CD4-positive, alpha-beta T cell treated with Interleukin-1 beta for 1 hour (primary cell): ENCODE measurements around the gene PRTN3.
"Not testable (repeated sequence)": the region's sequence is repeated elsewhere in the genome, so short reads cannot be mapped to it uniquely, and the experiment has no call there.

ENCODE experiments used
- DNase-seq, 2 donors: peaks; one replicate each; pipeline ENCODE4 v3.0.0-alpha.2; 2020 to 2022

PRTN3 gene

DNA sequence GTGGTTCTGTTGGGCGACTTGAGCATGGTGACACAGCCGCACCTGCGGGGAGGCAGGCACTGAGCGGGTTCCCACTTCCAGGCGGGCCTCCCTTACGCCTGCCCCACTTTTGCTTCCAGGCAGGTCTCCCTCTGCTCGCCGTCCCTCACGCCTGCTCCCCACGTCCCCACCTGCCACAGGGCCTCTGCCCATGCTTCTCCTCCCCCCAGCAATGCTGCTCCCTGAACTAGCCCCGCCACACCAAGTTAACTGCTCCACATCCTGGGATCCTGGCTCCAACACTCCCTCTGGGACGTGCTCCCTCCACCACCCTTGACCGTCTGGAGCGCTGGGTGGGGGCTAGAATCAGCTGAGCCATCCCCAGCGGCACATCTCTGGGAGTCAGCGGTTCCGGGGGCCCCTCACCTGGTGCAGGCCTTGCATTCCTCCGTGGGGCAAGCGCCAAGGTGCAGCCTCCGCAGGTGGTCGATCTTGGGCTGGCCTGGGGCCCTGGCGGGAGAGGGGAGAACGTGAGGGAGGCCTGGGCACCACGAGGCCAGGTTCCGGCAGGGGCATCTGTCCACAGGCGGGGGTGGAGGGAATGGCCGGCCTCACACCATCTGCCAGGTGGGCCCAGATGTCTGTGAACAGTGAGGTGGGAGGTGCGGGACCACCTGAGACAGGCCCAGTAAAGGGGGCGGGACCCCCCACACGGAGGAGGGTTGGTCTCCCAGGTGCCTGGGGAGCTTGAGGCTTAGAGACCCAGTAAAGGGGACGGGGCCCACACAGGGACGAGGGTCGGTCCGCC is 27.9 kb downstream of the PRTN3 start:
- DNase-seq: no peak

DNA sequence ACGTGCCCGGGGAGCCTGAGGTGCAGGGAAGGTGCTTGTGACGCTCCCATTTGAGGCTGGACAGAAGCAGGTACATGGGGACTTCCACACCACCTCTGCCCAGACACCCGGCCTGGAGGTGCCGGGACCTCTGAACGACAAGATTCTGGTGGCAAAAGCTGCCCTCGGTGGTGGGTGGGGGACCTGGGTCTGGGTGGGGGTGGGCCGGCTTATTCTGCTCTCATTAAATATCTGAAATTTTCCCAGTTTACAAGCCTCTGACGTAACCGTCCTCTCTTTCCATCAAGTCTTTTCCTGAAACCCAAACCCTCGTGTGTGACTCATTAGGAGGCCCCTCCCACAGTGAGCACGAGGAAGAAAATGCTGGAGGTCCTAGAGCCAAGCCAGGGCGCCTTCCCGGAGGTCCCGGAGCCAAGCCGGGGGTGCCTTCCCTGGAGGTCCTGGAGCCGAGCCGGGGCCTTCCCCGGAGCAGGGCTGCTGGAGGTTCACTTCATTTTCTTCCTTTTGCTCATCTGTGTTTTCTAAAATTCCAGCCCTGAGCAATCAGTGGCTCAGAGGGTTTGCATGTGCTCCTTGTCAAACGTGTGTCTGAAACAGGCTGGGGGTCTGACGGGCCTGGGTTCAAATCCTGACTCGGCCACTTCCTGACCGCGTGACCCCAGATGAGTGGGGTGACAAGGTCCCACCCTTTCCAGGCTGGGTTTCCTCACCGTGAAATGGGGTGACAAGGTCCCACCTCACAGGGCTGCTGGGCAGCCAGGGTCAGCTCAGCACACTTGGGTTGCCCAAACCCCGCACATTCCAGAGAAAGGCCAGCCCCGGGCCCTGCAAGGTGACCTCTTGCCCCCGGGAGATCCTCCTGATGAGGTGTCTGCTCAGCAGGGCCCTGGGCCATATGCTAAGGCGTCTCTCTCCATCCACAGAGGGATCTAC is 28.7 kb downstream of the PRTN3 start:
- no peak for DNase-seq

DNA sequence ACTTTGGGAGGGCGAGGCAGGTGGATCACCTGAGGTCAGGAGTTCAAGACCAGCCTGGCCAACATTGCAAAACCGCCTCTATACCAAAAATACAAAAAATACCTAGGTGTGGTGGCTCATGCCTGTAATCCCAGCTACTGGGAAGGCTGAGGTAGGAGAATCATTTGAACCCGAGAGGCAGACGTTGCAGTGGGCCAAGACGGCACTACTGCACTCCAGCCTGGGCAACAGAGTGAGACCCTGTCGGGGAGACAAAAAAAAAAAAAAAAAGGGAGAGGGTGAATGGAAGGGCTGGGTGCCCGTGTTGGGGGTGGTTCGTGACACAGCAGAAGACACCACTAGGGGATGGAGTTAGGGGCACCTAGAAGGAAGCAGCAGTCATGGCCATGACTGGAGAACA is 29.5 kb downstream of the PRTN3 start:
- DNase-seq: no peak

DNA sequence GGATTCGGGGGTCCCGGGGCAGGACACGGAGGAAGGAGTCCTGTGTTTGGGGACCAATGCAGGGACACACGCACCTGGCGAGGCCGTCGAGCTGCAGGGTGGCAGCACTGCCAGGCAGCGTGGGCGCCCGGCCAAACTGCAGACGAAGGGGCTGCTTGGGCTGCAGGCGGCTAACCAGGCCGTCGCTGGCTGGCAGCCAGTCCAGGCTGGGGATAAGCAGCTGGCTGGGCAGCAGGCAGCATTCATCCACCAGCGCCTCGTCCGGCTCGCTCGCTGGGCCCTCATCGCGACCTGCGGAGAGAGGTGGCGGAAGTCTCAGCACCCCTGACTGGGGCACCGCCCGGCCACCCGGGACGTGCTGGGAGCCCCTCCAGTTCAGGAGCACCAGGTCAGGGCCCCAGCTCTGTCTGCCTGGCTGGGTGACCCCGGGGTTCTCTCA is 30.2 kb downstream of the PRTN3 start:
- DNase-seq: no peak

DNA sequence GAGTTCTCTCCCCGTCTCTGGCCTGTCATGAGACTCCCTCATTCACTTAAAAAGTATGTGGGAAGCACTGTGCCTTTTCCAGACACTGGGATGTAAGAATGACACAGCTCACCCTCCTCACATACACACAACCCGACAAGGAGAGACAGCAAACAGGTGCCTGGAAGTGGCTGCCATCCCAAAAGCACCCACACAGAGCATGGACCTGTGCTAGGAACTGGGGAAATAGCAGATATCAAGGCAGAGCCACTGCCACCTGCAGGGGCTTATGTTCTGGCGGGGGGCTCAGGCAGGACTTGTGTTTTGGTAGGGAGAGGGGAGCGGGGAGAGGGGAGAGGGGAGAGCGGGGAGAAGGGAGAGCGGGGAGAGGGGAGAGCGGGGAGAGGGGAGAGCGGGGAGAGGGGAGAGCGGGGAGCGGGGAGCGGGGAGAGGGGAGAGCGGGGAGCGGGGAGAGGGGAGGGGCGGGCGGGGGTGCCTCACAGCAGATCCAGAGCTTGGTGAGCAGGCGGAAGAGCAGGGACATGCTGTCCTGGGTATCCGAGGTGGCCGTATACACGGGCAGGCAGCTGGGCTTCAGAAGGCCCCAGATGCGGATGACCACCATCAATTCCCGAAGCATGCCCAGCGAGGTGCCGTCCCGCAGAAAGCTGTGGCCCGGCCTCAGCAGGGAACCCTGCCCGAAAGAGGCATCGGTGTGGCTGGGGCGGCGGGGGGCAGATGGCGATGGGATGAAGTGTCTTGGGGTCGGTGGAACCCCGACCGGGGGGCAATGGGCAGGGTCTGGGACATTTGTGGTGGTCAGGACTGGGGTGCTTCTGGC is 30.9 kb downstream of the PRTN3 start:
- DNase-seq: no peak

DNA sequence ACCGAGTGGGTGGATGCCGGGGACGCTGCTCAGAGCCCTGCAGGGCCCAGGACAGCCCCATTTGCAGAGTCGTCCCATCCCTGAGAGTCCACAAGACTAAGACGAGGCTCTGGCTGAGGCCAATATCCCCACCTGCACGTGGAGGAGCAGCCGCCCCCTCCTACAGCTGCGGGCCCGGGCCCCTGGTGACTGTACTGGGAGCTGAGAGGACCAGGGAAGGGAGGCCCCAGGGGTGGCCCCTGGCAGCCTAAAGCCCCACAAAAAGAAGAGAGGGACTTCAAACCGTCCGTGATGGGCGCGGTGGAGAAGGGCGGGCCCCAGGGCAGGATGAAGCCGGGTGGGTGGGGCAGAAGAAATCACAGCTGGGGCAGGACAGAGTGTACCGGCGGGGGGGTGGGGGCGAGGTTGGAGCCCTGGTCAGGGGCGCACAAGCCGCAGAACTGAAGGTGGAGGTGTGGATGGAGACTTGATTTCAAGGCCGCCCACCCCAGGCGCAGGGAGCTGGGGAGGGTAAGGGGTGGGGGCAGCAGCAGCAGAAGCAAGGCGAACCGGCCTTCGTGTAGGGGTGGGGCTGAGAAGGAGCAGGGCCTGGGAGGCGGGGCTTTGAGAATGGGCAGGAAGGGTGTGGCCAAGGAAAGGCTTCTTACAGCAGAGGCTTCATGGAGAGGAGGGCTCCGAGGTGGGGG is 31.6 kb downstream of the PRTN3 start:
- DNase-seq: peak; percentile 88 to 91

DNA sequence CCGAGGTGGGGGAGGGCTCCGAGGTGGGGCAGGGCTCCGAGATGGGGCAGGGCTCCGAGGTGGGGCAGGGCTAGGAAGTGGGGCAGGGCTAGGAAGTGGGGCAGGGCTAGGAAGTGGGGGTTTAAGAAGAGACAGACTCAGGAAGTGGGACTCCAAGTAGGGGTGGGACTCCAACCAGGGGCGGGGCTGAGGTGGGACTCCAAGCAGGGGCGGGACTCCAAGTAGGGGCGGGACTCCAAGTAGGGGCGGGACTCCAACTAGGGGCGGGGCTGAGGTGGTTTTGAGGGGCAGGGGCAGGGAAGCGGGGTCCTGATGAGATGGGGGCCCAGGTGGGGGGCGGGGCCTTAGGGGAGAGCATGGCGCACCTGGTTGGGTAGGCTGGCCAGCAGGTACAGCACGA is 32.3 kb downstream of the PRTN3 start:
- DNase-seq: peak; percentile 88 to 90

DNA sequence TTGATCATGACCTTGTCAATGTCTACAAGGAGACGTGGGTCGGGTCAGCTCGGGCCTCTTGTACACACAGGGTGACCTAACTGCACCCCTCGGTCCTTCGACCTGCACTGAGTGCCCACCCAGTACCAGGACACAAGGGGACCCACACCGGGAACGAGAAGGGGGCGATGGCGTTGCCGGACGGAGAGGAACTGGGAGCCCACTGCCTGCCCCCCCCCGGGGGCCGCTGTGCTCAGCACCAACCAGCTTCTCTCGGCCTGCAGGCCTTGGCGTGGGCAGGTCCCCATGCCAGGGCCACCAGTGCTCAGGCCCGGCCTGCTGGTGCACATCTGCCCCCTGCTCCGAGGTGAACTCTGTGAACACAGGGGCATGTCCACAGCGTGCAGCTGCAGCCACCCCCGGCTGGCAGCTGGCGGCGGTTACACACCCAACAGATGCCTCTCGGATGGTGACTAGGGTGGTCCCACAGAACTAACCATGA is 32.8 kb downstream of the PRTN3 start:
- no peak for DNase-seq

DNA sequence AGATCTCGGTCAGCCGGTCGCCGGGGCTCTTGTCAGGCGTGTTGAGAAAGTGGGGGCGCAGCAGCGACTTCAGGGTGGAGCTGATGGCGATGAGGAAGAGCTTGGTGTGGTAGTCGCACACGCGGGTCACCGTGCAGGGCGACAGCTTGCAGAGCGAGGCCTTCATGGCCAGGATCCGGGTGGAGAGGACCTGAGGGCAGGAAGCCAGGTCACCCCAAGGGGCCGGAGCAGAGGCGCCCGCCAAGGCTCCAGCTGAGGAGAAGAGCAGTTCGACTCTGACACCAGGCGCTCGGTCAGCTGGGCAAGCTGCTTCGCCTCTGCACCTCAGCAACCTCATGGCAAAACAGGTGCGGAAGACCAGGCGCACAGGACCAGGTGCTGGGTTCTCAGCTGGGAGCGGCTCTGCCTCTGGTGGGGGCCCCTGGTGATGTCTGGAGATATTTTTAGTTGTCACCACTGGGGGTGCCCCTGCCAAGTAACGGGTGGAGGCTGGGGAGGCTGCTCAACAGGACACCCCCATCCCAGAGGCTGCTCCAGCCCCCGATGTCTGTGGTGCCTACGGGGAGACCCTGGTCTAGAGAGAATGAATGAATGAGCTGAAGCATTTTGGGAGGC is 34.6 kb downstream of the PRTN3 start:
- DNase-seq: no peak

DNA sequence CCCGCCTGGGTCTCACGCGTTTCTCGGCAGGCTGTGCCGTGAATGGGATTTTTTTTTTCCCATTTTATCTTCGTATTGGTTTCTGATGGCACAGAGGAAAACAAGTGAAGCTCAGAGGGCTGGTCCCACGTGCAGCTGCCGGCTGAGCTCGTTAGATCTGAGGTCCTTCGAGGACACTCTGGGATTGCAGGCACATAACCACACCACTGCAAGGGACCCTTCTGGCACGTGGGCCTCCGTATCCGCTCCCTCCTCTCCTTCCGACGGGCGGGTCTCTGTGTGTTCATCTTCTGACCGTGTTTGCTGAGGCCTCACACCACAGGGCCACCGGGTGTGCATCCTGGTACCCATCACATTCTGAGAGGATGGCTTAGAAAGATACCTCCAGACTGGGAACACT is 35.3 kb downstream of the PRTN3 start:
- DNase-seq: no peak

DNA sequence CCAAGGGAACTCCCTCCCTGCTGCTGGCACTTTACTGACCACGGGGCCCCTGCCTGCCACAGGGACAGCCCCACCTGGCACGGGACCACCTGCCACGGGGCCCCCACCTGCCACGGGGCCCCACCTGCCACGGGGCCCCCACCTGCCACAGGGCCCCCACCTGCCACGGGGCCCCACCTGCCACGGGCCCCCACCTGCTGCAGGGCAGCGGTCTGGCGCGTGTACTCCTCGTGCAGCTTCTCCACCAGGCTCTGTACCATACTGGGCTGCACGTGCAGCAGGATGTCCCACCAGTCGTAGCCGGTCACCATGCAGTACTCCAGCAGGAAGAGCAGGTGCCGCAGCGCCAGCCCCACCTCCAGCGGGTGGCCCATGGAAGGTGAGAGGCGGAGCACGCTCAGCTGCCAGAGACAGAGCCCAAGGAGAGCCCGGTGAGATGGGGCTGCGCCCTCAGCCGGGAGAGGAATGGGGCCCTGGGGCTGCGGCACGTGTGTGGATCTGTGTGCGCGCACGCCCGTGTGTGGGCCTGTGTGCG is 36.0 kb downstream of the PRTN3 start:
- DNase-seq: no peak

DNA sequence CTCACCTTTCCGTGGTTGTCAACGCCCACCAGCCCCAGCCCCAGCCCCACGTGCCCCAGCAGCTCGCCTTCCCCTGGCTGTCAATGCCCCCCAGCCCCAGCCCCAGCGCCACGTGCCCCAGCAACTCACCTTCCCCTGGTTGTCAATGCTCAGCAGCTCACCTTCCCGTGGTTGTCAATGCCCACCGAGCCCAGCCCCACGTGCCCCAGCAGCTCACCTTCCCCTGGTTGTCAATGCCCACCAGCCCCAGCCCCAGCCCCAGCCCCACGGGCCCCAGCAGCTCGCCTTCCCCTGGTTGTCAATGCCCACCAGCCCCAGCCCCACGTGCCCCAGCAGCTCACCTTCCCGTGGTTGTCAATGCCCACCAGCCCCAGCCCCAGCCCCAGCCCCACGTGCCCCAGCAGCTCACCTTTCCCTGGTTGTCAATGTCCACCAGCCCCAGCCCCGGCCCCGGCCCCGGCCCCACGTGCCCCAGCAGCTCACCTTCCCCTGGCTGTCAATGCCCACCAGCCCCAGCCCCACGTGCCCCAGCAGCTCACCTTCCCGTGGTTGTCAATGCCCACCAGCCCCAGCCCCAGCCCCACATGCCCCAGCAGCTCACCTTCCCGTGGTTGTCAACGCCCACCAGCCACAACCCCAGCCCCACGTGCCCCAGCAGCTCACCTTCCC is 37.3 kb downstream of the PRTN3 start:
- not testable (repeated sequence) for DNase-seq

DNA sequence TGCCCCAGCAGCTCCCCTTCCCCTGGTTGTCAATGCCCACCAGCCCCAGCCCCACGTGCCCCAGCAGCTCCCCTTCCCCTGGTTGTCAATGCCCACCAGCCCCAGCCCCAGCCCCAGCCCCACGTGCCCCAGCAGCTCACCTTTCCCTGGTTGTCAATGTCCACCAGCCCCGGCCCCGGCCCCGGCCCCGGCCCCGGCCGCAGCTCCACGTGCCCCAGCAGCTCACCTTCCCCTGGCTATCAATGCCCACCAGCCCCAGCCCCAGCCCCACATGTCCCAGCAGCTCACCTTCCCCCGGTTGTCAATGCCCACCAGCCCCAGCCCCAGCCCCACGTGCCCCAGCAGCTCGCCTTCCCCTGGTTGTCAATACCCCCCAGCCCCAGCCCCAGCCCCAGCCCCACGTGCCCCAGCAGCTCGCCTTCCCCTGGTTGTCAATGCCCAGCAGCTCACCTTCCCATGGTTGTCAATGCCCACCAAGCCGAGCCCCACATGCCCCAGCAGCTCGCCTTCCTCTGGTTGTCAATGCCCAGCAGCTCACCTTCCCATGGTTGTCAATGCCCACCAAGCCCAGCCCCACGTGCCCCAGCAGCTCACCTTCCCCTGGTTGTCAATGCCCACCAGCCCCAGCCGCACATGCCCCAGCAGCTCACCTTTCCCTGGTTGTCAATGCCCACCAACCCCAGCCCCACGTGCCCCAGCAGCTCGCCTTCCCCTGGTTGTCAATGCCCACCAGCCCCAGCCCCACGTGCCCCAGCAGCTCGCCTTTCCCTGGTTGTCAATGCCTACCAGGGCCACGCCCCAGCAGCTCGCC is 38.2 kb downstream of the PRTN3 start:
- not testable (repeated sequence) for DNase-seq

DNA sequence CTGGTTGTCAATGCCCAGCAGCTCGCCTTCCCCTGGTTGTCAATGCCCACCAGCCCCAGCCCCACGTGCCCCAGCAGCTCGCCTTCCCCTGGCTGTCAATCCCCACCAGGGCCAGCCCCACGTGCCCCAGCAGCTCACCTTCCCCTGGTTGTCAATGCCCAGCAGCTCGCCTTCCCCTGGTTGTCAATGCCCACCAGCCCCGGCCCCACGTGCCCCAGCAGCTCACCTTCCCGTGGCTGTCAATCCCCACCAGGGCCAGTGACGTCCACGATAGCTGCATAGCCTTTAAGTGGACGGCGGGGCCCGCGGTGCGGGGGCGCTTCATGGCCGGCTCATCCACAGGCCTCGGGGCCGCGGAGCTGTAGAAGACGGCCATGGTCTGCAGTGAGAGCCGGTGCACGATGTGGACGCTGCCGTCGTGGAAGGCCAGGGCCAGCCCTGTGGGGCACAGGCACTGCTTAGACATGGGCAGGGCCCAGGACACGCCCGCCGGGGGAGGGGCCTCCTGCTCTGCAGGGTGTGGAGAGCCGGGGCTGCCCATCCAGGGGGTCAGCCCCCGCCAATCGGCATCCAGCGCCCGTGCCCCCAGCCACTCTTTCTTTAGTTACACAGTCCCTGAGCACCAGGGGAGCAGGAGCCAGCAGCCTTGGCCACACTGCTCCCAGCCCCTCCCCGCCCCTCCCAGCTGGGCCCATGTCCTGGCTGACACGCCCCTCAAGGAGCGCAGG is 39.1 kb downstream of the PRTN3 start:
- no peak for DNase-seq

DNA sequence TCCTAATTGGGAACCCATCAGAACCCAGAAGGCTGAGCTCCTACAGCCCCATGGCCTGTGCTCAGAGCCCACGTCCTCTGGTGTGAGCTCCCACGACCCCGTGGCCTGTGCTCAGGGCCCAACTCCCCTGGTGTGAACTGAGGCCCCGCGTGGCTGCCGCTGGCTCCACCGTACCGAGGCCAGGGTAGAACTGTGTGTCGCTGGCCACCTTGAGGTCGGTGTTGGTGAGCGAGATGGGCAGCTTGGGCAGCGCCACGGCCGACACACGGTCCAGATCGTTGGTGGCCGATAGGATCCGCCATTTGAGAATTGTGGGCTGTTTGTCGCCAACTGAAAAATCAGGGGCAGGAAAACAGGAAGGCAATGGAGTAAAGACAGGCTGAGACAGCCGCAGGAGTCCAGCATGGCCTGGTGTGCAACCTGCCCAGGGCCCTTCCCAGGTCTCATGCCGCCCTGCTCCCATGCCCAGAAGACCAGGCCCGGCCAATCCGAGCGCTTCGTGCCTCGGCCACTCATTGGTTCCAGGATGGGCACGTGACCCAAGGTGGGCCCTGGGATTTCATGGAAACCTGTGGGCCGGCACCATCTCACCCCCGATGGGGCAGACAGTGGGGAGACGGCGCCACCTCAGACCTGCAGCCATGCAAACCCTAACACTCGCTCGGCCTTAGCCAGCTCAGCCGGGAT is 40.7 kb downstream of the PRTN3 start:
- DNase-seq: no peak

DNA sequence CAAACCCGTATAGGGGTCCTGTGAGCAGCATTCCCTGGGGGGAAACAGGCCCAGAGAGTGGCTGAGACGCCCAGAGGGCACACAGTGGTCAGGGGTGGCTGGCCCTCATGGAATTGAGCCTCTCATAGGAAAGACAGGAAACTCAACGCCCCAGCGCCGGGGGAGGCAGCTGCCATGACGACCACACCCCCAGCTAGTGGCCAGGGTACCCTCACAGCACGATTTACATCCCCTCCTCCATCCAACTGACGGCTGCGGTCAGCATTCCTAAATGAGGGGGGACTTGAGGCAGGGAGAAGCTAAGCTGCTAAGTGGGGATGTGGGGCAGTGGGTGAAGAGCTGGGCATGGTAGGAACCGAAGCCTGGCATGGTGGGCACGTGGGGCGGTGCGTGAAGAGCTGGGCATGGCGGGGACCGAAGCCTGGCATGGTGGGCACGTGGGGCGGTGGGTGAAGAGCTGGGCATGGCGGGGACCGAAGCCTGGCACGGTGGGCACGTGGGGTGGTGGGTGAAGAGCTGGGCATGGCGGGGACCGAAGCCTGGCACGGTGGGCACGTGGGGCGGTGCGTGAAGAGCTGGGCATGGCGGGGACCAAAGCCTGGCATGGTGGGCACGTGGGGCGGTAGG is 42.2 kb downstream of the PRTN3 start:
- DNase-seq: no peak

DNA sequence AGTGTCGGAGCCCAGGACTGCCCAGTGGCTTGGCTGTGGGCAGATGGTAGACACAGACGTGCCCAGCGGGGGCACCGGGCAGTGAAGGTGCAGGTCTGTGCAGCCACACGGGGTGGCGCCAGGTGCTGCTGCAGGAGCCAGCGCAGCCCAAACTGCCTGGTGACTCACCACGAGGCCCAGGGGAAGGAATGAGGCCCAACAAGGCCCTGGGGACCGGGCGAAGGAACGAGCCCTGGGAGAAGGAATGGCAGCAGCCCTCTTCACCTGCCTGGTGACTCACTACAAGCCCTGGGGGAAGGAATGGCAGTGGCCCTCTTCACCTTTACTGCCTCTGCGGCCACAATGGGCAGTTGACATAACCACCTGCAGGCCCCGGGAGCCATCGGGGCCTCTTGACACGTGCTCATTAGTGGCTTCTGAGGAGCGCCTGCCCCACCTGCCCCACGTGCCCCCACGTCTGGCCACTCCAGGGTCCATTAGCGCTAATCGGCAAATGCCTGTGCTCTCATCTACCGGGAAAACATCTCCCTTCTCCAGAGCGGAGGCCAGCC is 42.9 kb downstream of the PRTN3 start:
- no peak for DNase-seq
